Sciatic nerve (tissue), 2 donors: ENCODE results near the gene ORM2. TPM values are rescaled to one million over a fixed set of nuclear protein-coding genes. Genes with fewer than 3 reads are reported as not detected.

Experiments used
- ATAC-seq: fragments of 200-7000 bp; cut with Tn5 transposase; one replicate; pipeline ENCODE4 v1.9.1; 2020; ENCODE audit warnings: mild to moderate bottlenecking, moderate library complexity
- DNase-seq: peaks from one replicate; pipeline ENCODE4 v3.0.0-alpha.2; 2020; ENCODE audit warnings: low spot score
- intact Hi-C: fragments of 100-400 bp; cut with DNase I; formaldehyde crosslinking; loops from one replicate; pipeline ENCODE4 v1.14.2; 2022
- total RNA-seq: library from RNA; stranded (reverse); fragmentation: NEBNext Ultra II Directional; extraction: Animal tissue kit (Norgen Biotek cat#: 25700); gene quantifications from one replicate; pipeline ENCODE4 v1.2.1, GENCODE V29; 2021
- donor health status: DM: no; HTN: no; CAD: no.
- donor health status: DM: no; HTN: no; CAD: no.

Gene ORM2
- total RNA-seq, 1 donor from 2014 or later: not detected

GRCh38 chr9:114341991-114342390 is 12.3 kb downstream of the ORM2 start:
- intact Hi-C loops: no loop called here

GRCh38 chr9:114342755-114343440 is 13.2 kb downstream of the ORM2 start:
- ATAC-seq: no peak
- DNase-seq: no peak
- intact Hi-C loops: no loop called here

More at GRCh38 chr9:114341991-114342390, 12.3 kb downstream of the ORM2 start:
- DNase-seq (no peak), ATAC-seq (no peak)

- intact Hi-C loops: no loop called here
- ATAC-seq: no peak
- DNase-seq: no peak
These were observed 14.0 kb downstream of the ORM2 start for GRCh38 chr9:114343471-114344187.

DNA sequence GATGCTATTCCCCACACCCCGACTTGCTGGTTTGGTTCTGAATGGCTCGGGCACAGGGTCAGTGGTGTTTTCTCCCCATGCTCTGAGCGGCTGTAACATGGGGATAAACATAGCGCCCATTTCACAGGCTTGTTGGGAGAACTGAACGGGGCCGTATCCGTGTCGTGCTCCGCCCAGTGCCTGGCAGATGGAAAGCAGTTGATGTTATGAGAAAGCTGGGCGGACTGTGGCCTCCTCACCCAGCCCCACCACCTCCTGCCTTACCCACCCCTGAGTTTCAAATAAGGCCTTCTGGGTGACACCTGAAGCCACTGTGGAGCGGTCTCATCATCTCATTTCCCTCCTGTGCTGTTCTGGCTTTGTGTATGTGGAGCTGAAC is 14.5 kb downstream of the ORM2 start:
- intact Hi-C loops: no loop called here
- ATAC-seq (no peak), DNase-seq (no peak)

GRCh38 chr9:114344692-114345091 is 15.0 kb downstream of the ORM2 start:
- DNase-seq: no peak
- ATAC-seq: no peak
- intact Hi-C loops: no loop called here

- DNase-seq (no peak), ATAC-seq (no peak)
- intact Hi-C loops: no loop called here
These were observed 15.9 kb downstream of the ORM2 start for GRCh38 chr9:114345493-114346065.

DNA sequence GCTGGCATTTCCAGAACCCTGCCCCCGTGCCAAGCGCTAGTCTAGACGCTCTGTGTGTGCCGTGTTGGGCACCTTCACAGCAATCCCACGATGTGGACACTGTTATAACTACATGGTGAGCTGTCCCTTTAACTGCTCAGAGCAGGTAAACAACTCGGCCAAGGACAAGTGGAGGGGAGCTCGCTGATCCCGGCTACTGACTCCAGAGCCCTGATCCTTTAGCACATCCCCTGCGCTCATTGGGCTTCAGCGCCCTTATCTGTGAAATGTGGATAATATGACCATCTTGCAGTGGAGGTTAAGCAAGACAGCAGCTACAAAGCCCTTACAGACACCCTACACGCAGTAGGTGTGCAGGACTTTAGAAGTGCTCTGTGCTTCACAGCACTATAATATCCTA is 16.5 kb downstream of the ORM2 start:
- ATAC-seq: no peak
- DNase-seq: no peak

GRCh38 chr9:114347675-114348074 is 18.0 kb downstream of the ORM2 start:
- ATAC-seq (no peak), DNase-seq (no peak)
- intact Hi-C loops: no loop called here

More for the DNA sequence above, 16.5 kb downstream of the ORM2 start:
- intact Hi-C loops: no loop called here

DNA sequence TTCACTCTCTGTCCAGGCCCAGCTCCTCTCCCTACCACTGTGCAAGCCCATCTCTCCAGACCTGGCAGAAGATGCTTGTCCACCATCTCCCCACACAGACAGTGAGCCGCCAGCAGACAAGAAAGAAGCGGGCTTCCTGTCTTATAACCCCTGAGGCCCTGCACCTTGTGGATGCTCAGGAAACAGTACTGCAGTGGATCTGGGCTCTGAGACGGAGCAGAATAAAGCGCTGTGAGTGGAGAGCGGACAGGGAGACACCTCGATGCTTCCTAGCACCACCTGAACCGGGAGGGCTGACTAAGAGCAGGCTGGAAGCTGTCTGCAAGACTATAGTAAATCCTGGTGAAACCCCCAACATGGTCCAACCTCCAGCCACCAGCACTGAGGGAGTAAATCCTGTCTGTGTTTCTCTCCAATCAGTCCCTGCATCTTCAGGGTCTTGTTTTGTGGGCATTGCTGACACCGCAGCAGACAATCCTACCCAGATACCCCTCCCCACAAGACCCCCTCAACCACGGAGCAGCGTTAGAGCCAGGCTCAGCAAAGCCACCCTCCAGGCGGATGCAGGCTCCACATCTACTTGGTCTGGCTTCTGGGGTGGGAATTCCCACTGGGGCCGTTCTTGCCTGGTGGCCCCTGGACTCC is 18.7 kb downstream of the ORM2 start:
- intact Hi-C loops: no loop called here
- ATAC-seq (no peak), DNase-seq (no peak)

- ATAC-seq (peak; percentile 78), DNase-seq (no peak)
- intact Hi-C loops: no loop called here
These were observed 19.3 kb downstream of the ORM2 start for GRCh38 chr9:114348906-114349482.

- intact Hi-C loops: no loop called here
- ATAC-seq (peak; percentile 43), DNase-seq (no peak)
These were observed 20.2 kb downstream of the ORM2 start for GRCh38 chr9:114349713-114350480.

GRCh38 chr9:114350636-114351401 is 21.1 kb downstream of the ORM2 start:
- DNase-seq (no peak), ATAC-seq (no peak)
- intact Hi-C loops: no loop called here

GRCh38 chr9:114351932-114352331 is 22.3 kb downstream of the ORM2 start:
- DNase-seq (no peak), ATAC-seq (no peak)
- intact Hi-C loops: no loop called here

- ATAC-seq: no peak
These were observed 26.2 kb downstream of the ORM2 start for GRCh38 chr9:114355821-114356220.

DNA sequence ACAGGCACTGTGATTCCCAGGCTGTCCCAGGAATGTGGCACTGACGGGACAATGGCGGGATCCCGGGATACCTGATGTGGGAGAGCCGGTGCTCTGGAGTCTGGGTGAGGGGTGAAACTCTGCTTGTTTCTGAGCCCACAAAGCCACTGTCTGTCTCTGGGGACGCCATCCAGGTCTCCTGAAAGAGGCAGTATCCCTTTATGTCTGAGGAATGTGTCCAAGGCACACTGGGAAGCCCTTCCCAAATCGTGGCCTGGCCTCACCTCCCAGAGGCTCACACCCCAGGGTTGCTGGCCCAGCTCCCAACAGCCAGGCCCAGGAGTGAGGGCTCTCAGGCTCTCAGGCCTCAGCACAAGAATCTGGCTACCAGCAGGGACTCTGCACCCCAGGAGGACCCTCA is 27.1 kb downstream of the ORM2 start:
- intact Hi-C loops: no loop called here
- peak; percentile 40 for ATAC-seq
- DNase-seq: no peak

More at GRCh38 chr9:114355821-114356220, 26.2 kb downstream of the ORM2 start:
- no peak for DNase-seq
- intact Hi-C loops: no loop called here

- no peak for DNase-seq
- ATAC-seq: no peak
- intact Hi-C loops: no loop called here
These were observed 27.7 kb downstream of the ORM2 start for GRCh38 chr9:114357360-114357759.

GRCh38 chr9:114357911-114358328 is 28.3 kb downstream of the ORM2 start:
- no peak for DNase-seq
- no peak for ATAC-seq
- intact Hi-C loops: no loop called here

GRCh38 chr9:114359801-114360200 is 30.1 kb downstream of the ORM2 start:
- no peak for ATAC-seq
- no peak for DNase-seq

More at GRCh38 chr9:114359801-114360200, 30.1 kb downstream of the ORM2 start:
- intact Hi-C loops: no loop called here
